HG02852 (cell line): ENCODE results near the gene SLC28A2.

Source experiments
- ATAC-seq: cut with Tn5 transposase; IDR thresholded peaks from one replicate; pipeline ENCODE4 v1.9.1; 2021; ENCODE audit warnings: mild to moderate bottlenecking, moderate library complexity; ENCODE audit not compliant: unreplicated experiment

Gene SLC28A2

DNA sequence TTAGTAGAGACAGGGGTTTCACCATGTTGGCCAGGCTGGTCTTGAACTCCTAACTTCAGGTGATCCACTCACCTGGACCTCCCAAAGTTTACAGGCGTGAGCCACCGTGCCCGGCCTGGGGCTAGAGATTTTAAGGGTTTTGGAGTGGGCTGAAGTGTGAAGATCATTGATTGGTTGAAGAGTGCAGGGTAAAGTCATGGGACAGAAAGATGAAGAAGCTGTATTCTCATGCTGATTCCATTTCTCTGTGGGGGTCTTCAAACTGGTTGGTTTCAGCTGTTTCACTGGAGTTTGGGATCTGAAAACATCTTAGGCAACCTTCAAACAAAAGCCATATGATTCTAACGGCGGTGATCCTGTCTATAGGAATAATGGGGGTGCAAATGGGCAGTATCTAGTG lies 74.2 kb downstream of the SLC28A2 start:
- ATAC-seq: no peak

DNA sequence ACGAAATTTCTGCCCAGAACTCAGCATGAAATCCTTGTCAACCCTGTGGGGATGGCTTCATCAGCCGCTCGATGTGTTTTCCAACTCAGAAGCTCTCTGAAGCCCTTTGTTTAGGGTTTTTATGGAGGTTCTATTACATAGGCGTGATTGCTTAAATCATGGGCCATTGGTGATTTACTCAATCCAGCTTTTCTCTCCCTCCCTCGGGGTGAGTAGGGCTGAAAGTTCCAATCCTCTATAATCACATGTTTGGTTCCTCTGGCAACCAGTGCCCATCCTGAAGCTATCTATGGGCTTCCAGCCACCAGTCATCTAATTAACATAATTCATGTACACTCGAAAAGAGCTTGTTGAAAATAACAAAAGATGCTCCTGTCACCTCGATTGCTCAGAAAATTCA lies 74.7 kb downstream of the SLC28A2 start:
- no peak for ATAC-seq
